HCT116 (cell line): ENCODE results near the gene NCKAP5. TPM values are rescaled to one million over a fixed set of nuclear protein-coding genes. Genes with fewer than 3 reads are reported as not detected.

Experiments used
- ATAC-seq: fragments of 200-7000 bp; cut with Tn5 transposase; 2 replicates; pipeline ENCODE4 v1.9.1; 2020; ENCODE audit warnings: mild to moderate bottlenecking, moderate library complexity
- BruUV-seq: library from RNA; stranded (reverse); fragments of 400-500 nt; replicated peaks from 2 replicates; lab custom pipeline; 2021; lab: Mats Ljungman, UMichigan
- CTCF ChIA-PET: fragments of 300-600 bp; sonication (Branson Sonifier 250); formaldehyde crosslinking; loops from one replicate; lab custom pipeline; 2021; ENCODE audit warnings: antibody characterized with exemption; lab: Charles Lee
- POLR2A ChIA-PET: fragments of 300-600, 350-600 bp; sonication (Branson Sonifier 250); formaldehyde crosslinking; loops from one replicate; lab custom pipeline; 2021; ENCODE audit warnings: antibody characterized with exemption; lab: Charles Lee
- RAD21 ChIA-PET, 2 experiments: fragments of 300-600 bp; sonication (Branson Sonifier 250); formaldehyde crosslinking; loops; one replicate each; lab custom pipeline; 2023; ENCODE audit warnings: low total read pairs in 2 of 2; ENCODE audit not compliant: uncharacterized antibody in 2 of 2, unreplicated experiment in 2 of 2, low non-redundant PET in 1 of 2; lab: Charles Lee
- DNase-seq: peaks from one replicate; pipeline ENCODE4 v3.0.0-alpha.2; 2010; ENCODE audit warnings: low read depth, low spot score
- H2AFZ ChIP-seq: fragments of 200-600 bp; shearing (Covaris generic), sonication (generic); 2 replicates; pipeline ENCODE4 v1.6.1; 2017; ENCODE audit warnings: low read depth, mixed run types, mixed read lengths, antibody characterized with exemption, low read length; ENCODE audit not compliant: poor library complexity, severe bottlenecking
- H3K27ac ChIP-seq: 2 replicates; pipeline ENCODE4 v1.5.1; 2012; ENCODE audit warnings: low read depth, low read length
- H3K27me3 ChIP-seq: fragments of 200-600 bp; sonication (generic); 2 replicates; pipeline ENCODE4 v1.6.1; 2016; ENCODE audit warnings: mixed run types, low read length, mixed read lengths; ENCODE audit not compliant: insufficient read depth
- H3K36me3 ChIP-seq, 2 experiments: fragments of 200-500 bp in 1 of 2; fragments of 200-600 bp in 1 of 2; sonication (Bioruptor generic) in 1 of 2; sonication (generic) in 1 of 2; 2 replicates each; pipeline versions ENCODE4 v1.5.1 to v1.6.1; 2014 to 2016; ENCODE audit warnings: low read length in 2 of 2, inconsistent platforms in 1 of 2, mixed read lengths in 1 of 2, mixed run types in 1 of 2; ENCODE audit not compliant: insufficient read depth in 2 of 2, control insufficient read depth in 1 of 2
- H3K4me1 ChIP-seq, 2 experiments: fragments of 200-600 bp in 1 of 2; sonication (generic) in 1 of 2; 2 replicates each; pipeline versions ENCODE4 v1.5.1 to v1.6.1; 2012 to 2017; ENCODE audit warnings: low read length in 2 of 2, inconsistent platforms in 1 of 2, mild to moderate bottlenecking in 1 of 2, mixed read lengths in 1 of 2, mixed run types in 1 of 2, moderate library complexity in 1 of 2; ENCODE audit not compliant: insufficient read depth in 2 of 2, control insufficient read depth in 1 of 2
- H3K4me2 ChIP-seq: fragments of 200-600 bp; sonication (generic); 2 replicates; pipeline ENCODE4 v1.6.1; 2017; ENCODE audit warnings: mixed run types, low read length, mixed read lengths
- H3K4me3 ChIP-seq, 2 experiments: fragments of 200-600 bp in 1 of 2; sonication (generic) in 1 of 2; replicated peaks in 1 of 2; 2 replicates each; pipeline ENCODE4 v1.5.1; 2011 to 2016; ENCODE audit warnings: low read length in 2 of 2, control low read depth in 1 of 2, low read depth in 1 of 2, mild to moderate bottlenecking in 1 of 2, mixed read lengths in 1 of 2, mixed run types in 1 of 2
- H3K79me2 ChIP-seq: fragments of 200-600 bp; sonication (generic); 2 replicates; pipeline ENCODE4 v1.6.1; 2017; ENCODE audit warnings: mild to moderate bottlenecking, mixed run types, low read length, moderate library complexity, mixed read lengths; ENCODE audit not compliant: insufficient read depth
- H3K9ac ChIP-seq: fragments of 200-600 bp; sonication (generic); 2 replicates; pipeline ENCODE4 v1.6.1; 2016; ENCODE audit warnings: low read length, mixed read lengths
- H3K9me2 ChIP-seq: fragments of 200-600 bp; sonication (generic), shearing (Covaris generic); 2 replicates; pipeline ENCODE4 v1.6.1; 2017; ENCODE audit warnings: mixed run types, mild to moderate bottlenecking, moderate library complexity; ENCODE audit not compliant: insufficient read depth
- H3K9me3 ChIP-seq, 2 experiments: fragments of 200-500 bp in 1 of 2; fragments of 200-600 bp in 1 of 2; sonication (Bioruptor generic) in 1 of 2; sonication (generic) in 1 of 2; 2 replicates each; pipeline ENCODE4 v1.6.1; 2014 to 2017; ENCODE audit warnings: low read length in 2 of 2, mixed read lengths in 2 of 2, inconsistent platforms in 1 of 2, low read depth in 1 of 2, mild to moderate bottlenecking in 1 of 2, mixed run types in 1 of 2, moderate library complexity in 1 of 2; ENCODE audit not compliant: control insufficient read depth in 1 of 2, insufficient read depth in 1 of 2
- H4K20me1 ChIP-seq: fragments of 200-600 bp; sonication (generic), shearing (Covaris generic); 2 replicates; pipeline ENCODE4 v1.6.1; 2017; ENCODE audit warnings: mixed run types, mild to moderate bottlenecking, moderate library complexity; ENCODE audit not compliant: insufficient read depth
- CBX3 ChIP-seq: IDR thresholded peaks from 2 replicates; pipeline ENCODE4 v1.6.1; 2012; ENCODE audit warnings: low read depth
- CEBPB ChIP-seq: IDR thresholded peaks from 2 replicates; pipeline ENCODE4 v1.6.1; 2012; ENCODE audit warnings: low read depth
- CTCF ChIP-seq, 3 experiments: fragments of 200-600 bp in 1 of 3; sonication (generic) in 1 of 3; IDR thresholded peaks in 2 of 3; conservative IDR thresholded peaks in 1 of 3; 2 replicates each; pipeline ENCODE4 v1.5.1; 2012 to 2017; ENCODE audit warnings: low read depth in 2 of 3, low read length in 2 of 3, antibody characterized with exemption in 1 of 3, borderline replicate concordance in 1 of 3, control low read depth in 1 of 3, mild to moderate bottlenecking in 1 of 3, mixed read lengths in 1 of 3, mixed run types in 1 of 3, moderate library complexity in 1 of 3; ENCODE audit not compliant: insufficient read depth in 1 of 3
- ELF1 ChIP-seq: IDR thresholded peaks from 2 replicates; pipeline ENCODE4 v1.6.1; 2012; ENCODE audit warnings: low read depth, borderline replicate concordance
- EZH2 ChIP-seq: fragments of 200-600 bp; sonication (generic); IDR thresholded peaks from 2 replicates; pipeline ENCODE4 v1.6.1; 2017; ENCODE audit warnings: antibody characterized with exemption, mixed run types
- EZH2phosphoT487 ChIP-seq: fragments of 200-600 bp; IDR thresholded peaks from 2 replicates; pipeline ENCODE4 v1.6.1; 2018; ENCODE audit warnings: antibody characterized with exemption, borderline replicate concordance
- FOSL1 ChIP-seq: IDR thresholded peaks from 2 replicates; pipeline ENCODE4 v1.6.1; 2012; ENCODE audit warnings: low read depth
- POLR2A ChIP-seq: IDR thresholded peaks from 2 replicates; pipeline ENCODE4 v1.7.0; 2011; ENCODE audit warnings: borderline replicate concordance; ENCODE audit not compliant: insufficient read depth, insufficient read length; ENCODE audit errors: extremely low read depth
- POLR2AphosphoS5 ChIP-seq: IDR thresholded peaks from 2 replicates; pipeline ENCODE4 v1.6.1; 2011; ENCODE audit warnings: mild to moderate bottlenecking, low read depth, low read length, moderate library complexity
- RAD21 ChIP-seq: IDR thresholded peaks from 2 replicates; pipeline ENCODE4 v1.6.1; 2012; ENCODE audit warnings: low read depth, mild to moderate bottlenecking
- REST ChIP-seq: IDR thresholded peaks from 2 replicates; pipeline ENCODE4 v1.6.1; 2012; ENCODE audit warnings: low read depth
- SIN3A ChIP-seq: IDR thresholded peaks from 2 replicates; pipeline ENCODE4 v1.6.1; 2012; ENCODE audit warnings: low read depth
- SP1 ChIP-seq: IDR thresholded peaks from 2 replicates; pipeline ENCODE4 v1.6.1; 2012; ENCODE audit warnings: low read depth
- SRF ChIP-seq: IDR thresholded peaks from 2 replicates; pipeline ENCODE4 v1.6.1; 2012; ENCODE audit warnings: low read depth
- TCF7L2 ChIP-seq: IDR thresholded peaks from 2 replicates; pipeline ENCODE4 v1.7.0; 2011; ENCODE audit warnings: borderline replicate concordance, inconsistent platforms; ENCODE audit not compliant: insufficient read depth, insufficient read length; ENCODE audit errors: extremely low read depth
- ZFX ChIP-seq: fragments of 450-650 bp; IDR thresholded peaks from 2 replicates; pipeline ENCODE4 v1.6.1; 2017
- ZNF274 ChIP-seq: fragments of 200-500 bp; sonication (Bioruptor generic); IDR thresholded peaks from 2 replicates; pipeline ENCODE4 v1.6.1; 2014; ENCODE audit warnings: mild to moderate bottlenecking, low read depth, low read length, inconsistent platforms
- intact Hi-C: fragments of 100-400 bp; cut with micrococcal nuclease; formaldehyde crosslinking; loops from 2 replicates; pipeline ENCODE4 v1.10.0; 2022
- total RNA-seq: library from RNA; stranded (reverse); gene quantifications from one replicate; pipeline ENCODE4 v1.2.1, GENCODE V29; 2021; ENCODE audit not compliant: unreplicated experiment

The NCKAP5 gene
- total RNA-seq, 1 experiment from 2014 or later = 0.30 TPM

- Histone ChIP-seq H3K9me3 (no peaks in the 10 kb centered on the region), H3K36me3 (no peaks in the 10 kb centered on the region), H2AFZ (no peak overlapping the region), H3K27me3 (no peaks in the 10 kb centered on the region), H3K27ac (no peak overlapping the region), H3K4me2 (no peak overlapping the region), H4K20me1 (no peaks in the 10 kb centered on the region), H3K4me1 (no peaks in the 10 kb centered on the region), H3K9me2 (no peaks in the 10 kb centered on the region), H3K4me3 (no peak overlapping the region), H3K79me2 (no peaks in the 10 kb centered on the region), H3K9ac (no peak overlapping the region)
- no peak for TF ChIP-seq SP1
- TF ChIP-seq ZFX = no peak
- no peak for TF ChIP-seq TCF7L2
- TF ChIP-seq RAD21 = no peak
- TF ChIP-seq EZH2 = no peak
- no peak for TF ChIP-seq ZNF274
- TF ChIP-seq POLR2A = no peak
- TF ChIP-seq ELF1 = no peak
- TF ChIP-seq EZH2phosphoT487 = no peak
- TF ChIP-seq CTCF (IDR thresholded peaks at IDR 0.05 in 2 of 3, conservative IDR thresholded peaks at IDR 0.05 in 1 of 3; ENCODE audit: borderline replicate concordance in 1 of 3, insufficient read depth in 1 of 3, low read depth in 2 of 3, low read length in 2 of 3) = no peak
- no peak for TF ChIP-seq REST
- TF ChIP-seq POLR2AphosphoS5 = no peak
- TF ChIP-seq CEBPB = no peak
- no peak for TF ChIP-seq SRF
- TF ChIP-seq FOSL1 = no peak
- no peak for TF ChIP-seq SIN3A
- TF ChIP-seq CBX3 = no peak
- CTCF ChIA-PET = no interaction called here
- ATAC-seq (no peak), DNase-seq (no peak)
- POLR2A ChIA-PET = no interaction called here
- BruUV-seq = no TSS peak
- RAD21 ChIA-PET = no interaction called here
- intact Hi-C loops = no loop called here
Observed at GRCh38 chr2:132645176-132645575, 923.1 kb downstream of the NCKAP5 start.
